Small intestine (tissue), 7 donors: Measurements from ENCODE around the gene PCDHGA2. TPM values are rescaled to one million over a fixed set of nuclear protein-coding genes. Genes with fewer than 3 reads are reported as not detected.
"Not testable (repeated sequence)": the region's sequence is repeated elsewhere in the genome, so short reads cannot be mapped to it uniquely, and the experiment has no call there.

Experiments
- DNase-seq, 2 donors: peaks; one replicate each; pipeline versions ENCODE4 v3.0.0 to v3.0.0-alpha.2; 2013
- FAIRE-seq: peaks from 2 replicates; lab custom pipeline; 2012; peaks lifted over from hg19 to GRCh38; lab: Jason Lieb, UNC
- H3K27ac ChIP-seq, 3 donors: one replicate each; pipeline ENCODE4 v1.5.1; 2013; ENCODE audit warnings: low read length in 2 of 3, mild to moderate bottlenecking in 2 of 3, control low read depth in 1 of 3, inconsistent platforms in 1 of 3, low read depth in 1 of 3, moderate library complexity in 1 of 3
- H3K27me3 ChIP-seq, 3 donors: one replicate each; pipeline ENCODE4 v1.6.1; 2013; ENCODE audit warnings: low read length in 3 of 3, inconsistent platforms in 1 of 3; ENCODE audit not compliant: control insufficient read depth in 3 of 3, insufficient read depth in 3 of 3
- H3K36me3 ChIP-seq, 3 donors: one replicate each; pipeline ENCODE4 v1.6.1; 2013; ENCODE audit warnings: low read length in 3 of 3, inconsistent platforms in 1 of 3, low read depth in 1 of 3, mild to moderate bottlenecking in 1 of 3, moderate library complexity in 1 of 3; ENCODE audit not compliant: control insufficient read depth in 3 of 3, insufficient read depth in 2 of 3
- H3K4me1 ChIP-seq, 3 donors: one replicate each; pipeline ENCODE4 v1.6.1; 2013; ENCODE audit warnings: low read length in 2 of 3, inconsistent platforms in 1 of 3, low read depth in 1 of 3, mild to moderate bottlenecking in 1 of 3, moderate library complexity in 1 of 3; ENCODE audit not compliant: control insufficient read depth in 3 of 3, insufficient read depth in 2 of 3
- H3K4me3 ChIP-seq, 3 donors: one replicate each; pipeline ENCODE4 v1.5.1; 2013; ENCODE audit warnings: low read length in 3 of 3, control low read depth in 1 of 3, inconsistent platforms in 1 of 3, low read depth in 1 of 3, mild to moderate bottlenecking in 1 of 3, moderate library complexity in 1 of 3
- H3K9me3 ChIP-seq, 2 donors: one replicate each; pipeline ENCODE4 v1.6.1; 2013; ENCODE audit warnings: low read depth in 1 of 2, low read length in 1 of 2; ENCODE audit not compliant: control insufficient read depth in 2 of 2, insufficient read depth in 1 of 2
- WGBS, 3 donors: extraction: QIAGEN DNeasy Blood & Tissue Kit; methylation state at CpG; one replicate each; pipeline ENCODE4 v1.1.7; 2013; 5-methylcytosine and 5-hydroxymethylcytosine counted together
- polyA plus RNA-seq, 4 donors: library from polyadenylated mRNA; stranded (reverse) in 3 of 4; unstranded in 1 of 4; fragments of 200-250 nt in 3 of 4; fragments of 120-200 nt in 1 of 4; gene quantifications; one replicate each; pipeline versions ENCODE4 v1.2.1 to v1.2.3, GENCODE V29; 2013
- donor health status: healthy with polysubstance abuse.
- donor health status: control.
- donor health status: control.
- donor health status: Bipolar disorder and iron deficiency.
- donor health status: healthy.

Gene PCDHGA2
- polyA plus RNA-seq, 4 donors = 0.27 to 0.81 (median 0.64) TPM; not detected in 1

DNA sequence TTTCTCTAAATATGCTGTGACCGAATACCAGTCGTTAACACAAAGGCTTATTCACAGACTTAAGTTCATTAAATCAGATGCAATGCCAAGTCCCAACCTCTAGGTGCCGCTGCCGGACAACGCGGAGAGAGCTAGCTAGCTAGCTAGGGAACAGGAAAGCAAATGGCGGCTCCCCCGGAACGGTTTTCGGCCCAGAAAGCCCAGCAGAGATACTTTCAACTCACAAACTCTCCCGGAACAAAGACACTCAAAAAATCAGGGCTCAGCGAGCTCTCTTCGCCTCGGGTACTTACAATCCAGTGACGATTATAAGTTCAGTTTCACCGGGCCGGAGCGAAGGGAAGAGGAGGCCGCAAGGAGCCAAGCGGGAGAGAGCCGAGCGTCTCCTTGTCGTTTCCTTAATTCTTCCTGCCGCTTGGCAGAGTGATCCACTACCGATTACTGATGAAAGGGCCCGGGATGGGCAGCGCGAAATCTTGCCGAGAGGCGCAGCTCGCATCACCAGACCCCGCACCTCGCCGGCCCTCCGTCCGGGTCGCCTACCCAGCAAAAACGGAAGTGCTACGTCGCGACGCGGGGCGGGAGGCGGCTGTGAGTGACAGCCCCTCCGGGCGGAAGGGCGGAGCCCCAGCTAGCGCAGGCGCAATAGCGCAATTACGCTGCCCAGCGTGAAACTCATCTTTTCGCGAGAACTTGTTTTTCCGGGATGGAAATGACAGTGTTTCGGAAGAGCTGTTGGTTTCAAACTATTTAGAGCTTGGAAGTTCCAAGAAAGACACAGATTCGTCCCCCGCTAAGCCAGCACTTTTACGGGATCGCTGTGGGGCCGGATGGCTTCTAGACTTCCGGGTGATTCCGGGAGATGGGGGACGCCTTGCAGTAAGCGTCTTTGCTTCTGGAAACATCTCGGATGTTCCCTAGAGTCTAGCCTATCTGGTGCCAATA lies 18.1 kb upstream of the PCDHGA2 start, which contains the start of gene TAF7:
Gene TAF7, minus strand, starts transcription at position 560 of the 945 bp plus-strand sequence. CDS start 740 bp downstream, outside the sequence.
- Histone ChIP-seq H3K9me3 (peaks cover 7 to 45% of the 10 kb centered on the region in 2 donors), H3K4me3 (peak within 1 kb of the TSS; percentile 61 to 88 (median 69)), H3K27me3 (no peaks in the 10 kb centered on the region), H3K36me3 (peaks cover 2 to 15% (median 10%) of the 10 kb centered on the region in 3 donors), H3K4me1 (peaks cover 0 to 3% (median 2%) of the 10 kb centered on the region in 3 donors), H3K27ac (peak within 1 kb of the TSS; percentile 89 to 98 (median 97))
- WGBS, 3 donors = 1% methylated on average over 67 of the region's 67 CpGs
- FAIRE-seq (no peak), DNase-seq (peak; percentile 91 to 97)

DNA sequence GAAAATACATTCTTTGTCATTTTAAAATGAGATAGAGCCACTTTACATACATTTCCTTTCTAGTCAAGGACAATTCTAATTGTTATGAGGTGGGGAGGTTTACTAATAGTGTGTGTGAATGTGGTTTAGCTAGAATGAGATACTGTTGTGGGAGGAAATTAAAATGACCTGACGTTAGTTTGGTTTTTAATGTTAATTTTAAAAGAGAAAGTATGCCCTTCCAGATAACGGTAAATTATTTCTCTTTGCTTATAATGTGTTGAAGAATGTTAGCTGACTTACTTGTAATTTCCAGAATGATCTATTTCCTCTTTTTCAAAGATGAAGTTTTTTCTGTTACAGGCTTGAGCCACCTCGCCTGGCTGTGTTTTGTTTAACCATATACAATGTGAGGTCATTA lies 16.3 kb upstream of the PCDHGA2 start:
- Histone ChIP-seq H3K27me3 (peaks cover 0 to 3% (median 0%) of the 10 kb centered on the region in 3 donors), H3K36me3 (peaks cover 2 to 15% (median 2%) of the 10 kb centered on the region in 3 donors), H3K9me3 (peaks cover 7 to 42% of the 10 kb centered on the region in 2 donors), H3K27ac (no peak overlapping the region), H3K4me3 (no peak overlapping the region), H3K4me1 (peaks cover 0 to 3% (median 2%) of the 10 kb centered on the region in 3 donors)
- FAIRE-seq (no peak), DNase-seq (no peak)
- 74 to 83% (median 81%) methylated on average over 3 of the region's 3 CpGs for WGBS, 3 donors

DNA sequence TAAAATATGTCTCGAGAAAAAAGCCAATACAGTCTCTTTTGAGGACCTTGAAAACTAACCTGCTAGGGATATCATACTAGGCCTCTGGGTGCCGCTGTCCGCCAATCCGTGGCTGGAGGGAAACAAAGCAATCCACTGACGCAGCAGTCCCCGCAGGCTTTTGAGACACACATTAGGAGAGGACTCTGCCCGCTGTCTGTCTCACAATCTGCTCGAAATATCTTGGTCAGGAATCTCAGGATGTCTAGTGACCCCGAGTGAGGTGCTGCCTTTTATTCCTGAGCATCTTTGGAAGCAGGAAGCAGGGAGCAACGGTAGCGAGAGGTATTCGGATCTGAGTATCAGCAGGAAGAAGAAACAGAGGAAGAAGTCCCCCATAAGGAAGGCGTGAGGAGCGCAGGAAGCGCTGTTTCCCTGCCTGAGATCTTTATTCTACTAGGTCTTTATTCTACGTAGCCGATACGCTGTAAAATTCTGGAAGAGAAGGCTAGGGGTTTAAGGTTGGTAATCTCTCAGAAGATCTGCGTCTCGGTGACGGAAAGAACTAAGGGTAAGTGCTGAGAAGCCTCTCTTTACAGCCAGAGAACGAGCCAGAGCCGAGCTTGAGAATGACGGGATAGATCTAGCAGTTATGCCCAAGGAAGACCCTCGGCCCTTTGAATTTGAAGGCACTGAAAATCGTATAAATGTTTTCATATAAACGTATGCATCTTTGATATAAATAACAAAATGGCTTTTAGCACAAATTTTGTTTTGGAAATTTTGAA lies 12.3 kb upstream of the PCDHGA2 start:
- H3K4me1 ChIP-seq = no peaks in the 10 kb centered on the region
- peaks cover 0 to 37% of the 10 kb centered on the region in 2 donors for H3K9me3 ChIP-seq
- peak; percentile 35 to 52 for DNase-seq
- peaks cover 0 to 17% (median 12%) of the 10 kb centered on the region in 3 donors for H3K27me3 ChIP-seq
- 13 to 23% (median 19%) methylated on average over 27 of the region's 27 CpGs for WGBS, 3 donors
- H3K36me3 ChIP-seq = no peaks in the 10 kb centered on the region
- no peak for FAIRE-seq
- peak overlapping the region; percentile 9 to 17 (median 9) for H3K4me3 ChIP-seq
- H3K27ac ChIP-seq = peak overlapping the region in 1 of 3 donors; percentile 6

DNA sequence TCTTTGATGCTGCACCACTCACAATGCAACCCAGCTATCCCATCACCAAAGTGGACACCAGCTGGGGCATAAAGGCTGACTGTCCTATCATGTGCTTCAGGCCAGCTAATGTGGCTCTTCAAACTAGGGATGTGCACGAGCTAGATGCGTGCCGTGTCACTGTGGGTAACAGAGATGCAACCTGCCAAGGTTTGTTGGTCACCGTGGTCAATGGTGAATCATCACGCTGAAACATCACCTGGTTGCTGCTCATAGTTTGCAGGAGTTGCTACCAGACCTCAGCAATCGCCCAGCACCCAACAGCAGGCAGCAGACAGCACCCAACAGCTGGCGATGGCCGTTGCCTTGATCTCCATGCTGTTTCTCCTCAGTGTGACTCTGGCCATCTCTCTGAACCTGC lies 10.3 kb upstream of the PCDHGA2 start:
- Histone ChIP-seq H3K4me1 (no peaks in the 10 kb centered on the region), H3K27ac (no peak overlapping the region), H3K36me3 (no peaks in the 10 kb centered on the region), H3K9me3 (peaks cover 0 to 46% of the 10 kb centered on the region in 2 donors), H3K27me3 (peaks cover 0 to 19% (median 15%) of the 10 kb centered on the region in 3 donors), H3K4me3 (no peak overlapping the region)
- FAIRE-seq (no peak), DNase-seq (no peak)
- WGBS, 3 donors = 64 to 85% (median 81%) methylated on average over 8 of the region's 8 CpGs

DNA sequence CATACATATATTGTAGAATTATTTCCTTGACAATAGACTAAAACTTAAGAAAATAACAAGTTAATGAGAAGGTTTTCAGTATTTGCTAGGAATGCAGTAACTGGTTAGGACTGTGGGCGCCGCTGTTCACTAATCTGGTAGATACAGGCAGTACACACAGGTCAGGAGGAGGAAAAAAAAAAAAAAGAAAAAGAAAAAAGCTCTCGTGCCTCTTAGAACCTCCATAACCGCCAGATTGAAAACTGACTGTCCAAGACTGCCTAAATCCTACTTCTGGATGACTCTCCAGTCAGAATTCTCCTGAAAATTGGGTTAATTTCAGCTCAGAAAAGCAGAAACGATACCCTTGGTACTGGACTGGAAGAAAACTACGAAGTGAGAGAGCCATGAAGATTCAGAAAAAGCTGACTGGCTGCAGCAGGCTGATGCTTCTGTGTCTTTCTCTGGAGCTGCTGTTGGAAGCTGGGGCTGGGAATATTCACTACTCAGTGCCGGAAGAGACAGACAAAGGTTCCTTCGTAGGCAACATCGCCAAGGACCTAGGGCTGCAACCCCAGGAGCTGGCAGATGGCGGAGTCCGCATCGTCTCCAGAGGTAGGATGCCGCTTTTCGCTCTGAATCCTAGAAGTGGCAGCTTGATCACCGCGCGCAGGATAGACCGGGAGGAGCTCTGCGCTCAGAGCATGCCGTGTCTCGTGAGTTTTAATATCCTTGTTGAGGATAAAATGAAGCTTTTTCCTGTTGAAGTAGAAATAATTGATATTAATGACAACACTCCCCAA lies 8.1 kb upstream of the PCDHGA2 start, which contains the start of gene PCDHGA1:
Gene PCDHGA1, plus strand, starts transcription at position 216 of the 782 bp plus-strand sequence.
- WGBS, 3 donors = 28 to 40% (median 39%) methylated on average over 21 of the region's 21 CpGs
- FAIRE-seq = no peak

DNA sequence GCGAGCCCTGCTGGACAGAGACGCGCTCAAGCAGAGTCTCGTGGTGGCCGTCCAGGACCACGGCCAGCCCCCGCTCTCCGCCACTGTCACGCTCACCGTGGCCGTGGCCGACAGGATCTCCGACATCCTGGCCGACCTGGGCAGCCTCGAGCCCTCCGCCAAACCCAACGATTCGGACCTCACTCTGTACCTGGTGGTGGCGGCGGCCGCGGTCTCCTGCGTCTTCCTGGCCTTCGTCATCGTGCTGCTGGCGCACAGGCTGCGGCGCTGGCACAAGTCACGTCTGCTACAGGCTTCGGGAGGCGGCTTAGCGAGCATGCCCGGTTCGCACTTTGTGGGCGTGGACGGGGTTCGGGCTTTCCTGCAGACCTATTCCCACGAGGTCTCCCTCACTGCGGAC lies 6.0 kb upstream of the PCDHGA2 start:
- FAIRE-seq, H3K4me3 ChIP-seq, H3K4me1 ChIP-seq, DNase-seq, H3K27ac ChIP-seq, H3K36me3 ChIP-seq: not testable (repeated sequence)
- WGBS, 3 donors = 48 to 66% (median 62%) methylated on average over 26 to 39 of the region's 39 CpGs
- peaks cover 0 to 17% (median 16%) of the 10 kb centered on the region in 3 donors for H3K27me3 ChIP-seq
- H3K9me3 ChIP-seq = peaks cover 2 to 35% of the 10 kb centered on the region in 2 donors

More for the DNA sequence above, 8.1 kb upstream of the PCDHGA2 start, which contains the start of gene PCDHGA1:
- H3K27me3 ChIP-seq = peaks cover 0 to 19% (median 17%) of the 10 kb centered on the region in 3 donors
- no peak within 1 kb of the TSS for H3K27ac ChIP-seq
- H3K4me3 ChIP-seq = no peak within 1 kb of the TSS
- DNase-seq = no peak
- H3K9me3 ChIP-seq = peaks cover 2 to 46% of the 10 kb centered on the region in 2 donors
- no peaks in the 10 kb centered on the region for H3K4me1 ChIP-seq
- no peaks in the 10 kb centered on the region for H3K36me3 ChIP-seq

DNA sequence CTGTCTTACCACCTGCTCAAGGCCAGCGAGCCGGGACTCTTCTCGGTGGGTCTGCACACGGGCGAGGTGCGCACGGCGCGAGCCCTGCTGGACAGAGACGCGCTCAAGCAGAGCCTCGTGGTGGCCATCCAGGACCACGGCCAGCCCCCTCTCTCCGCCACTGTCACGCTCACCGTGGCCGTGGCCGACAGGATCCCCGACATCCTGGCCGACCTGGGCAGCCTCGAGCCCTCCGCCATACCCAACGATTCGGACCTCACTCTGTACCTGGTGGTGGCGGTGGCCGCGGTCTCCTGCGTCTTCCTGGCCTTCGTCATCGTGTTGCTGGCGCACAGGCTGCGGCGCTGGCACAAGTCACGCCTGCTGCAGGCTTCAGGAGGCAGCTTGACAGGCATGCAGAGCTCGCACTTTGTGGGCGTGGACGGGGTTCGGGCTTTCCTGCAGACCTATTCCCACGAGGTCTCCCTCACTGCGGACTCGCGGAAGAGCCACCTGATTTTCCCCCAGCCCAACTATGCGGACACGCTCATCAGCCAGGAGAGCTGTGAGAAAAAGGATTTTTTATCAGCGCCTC lies 2.3 kb downstream of the PCDHGA2 start:
- not testable (repeated sequence) for FAIRE-seq, H3K4me1 ChIP-seq, H3K4me3 ChIP-seq, H3K27ac ChIP-seq, H3K36me3 ChIP-seq, DNase-seq
- Histone ChIP-seq H3K9me3 (peaks cover 2 to 46% of the 10 kb centered on the region in 2 donors), H3K27me3 (peaks cover 0 to 15% (median 12%) of the 10 kb centered on the region in 3 donors)
- WGBS, 3 donors = 68 to 73% (median 71%) methylated on average over 32 to 45 of the region's 45 CpGs
